Lung (tissue), 12 donors: Measurements from ENCODE around the gene ILF3. TPM values are rescaled to one million over a fixed set of nuclear protein-coding genes. Genes with fewer than 3 reads are reported as not detected.

Experiments used
- ATAC-seq: fragments of 200-7000 bp; cut with Tn5 transposase; one replicate; pipeline ENCODE4 v1.9.1; 2020; ENCODE audit warnings: moderate number of reproducible peaks; ENCODE audit not compliant: insufficient read depth, low FRiP score
- DNase-seq, 3 donors: peaks; one replicate each; pipeline ENCODE4 v3.0.0-alpha.2; 2013 to 2017
- H3K27ac ChIP-seq, 2 donors: one replicate each; pipeline ENCODE4 v1.5.1; 2013; ENCODE audit warnings: mild to moderate bottlenecking in 2 of 2, moderate library complexity in 2 of 2, control low read depth in 1 of 2, inconsistent platforms in 1 of 2, low read depth in 1 of 2, low read length in 1 of 2
- H3K27me3 ChIP-seq, 3 donors: one replicate each; pipeline ENCODE4 v1.5.1; 2013; ENCODE audit warnings: low read length in 2 of 3; ENCODE audit not compliant: control insufficient read depth in 3 of 3, insufficient read depth in 3 of 3
- H3K36me3 ChIP-seq, 4 donors: one replicate each; pipeline ENCODE4 v1.5.1; 2013; ENCODE audit warnings: low read length in 4 of 4, mild to moderate bottlenecking in 1 of 4, moderate library complexity in 1 of 4; ENCODE audit not compliant: control insufficient read depth in 4 of 4, insufficient read depth in 4 of 4
- H3K4me1 ChIP-seq, 5 donors: one replicate each; pipeline ENCODE4 v1.5.1; 2013; ENCODE audit warnings: low read length in 5 of 5, mild to moderate bottlenecking in 2 of 5, moderate library complexity in 1 of 5; ENCODE audit not compliant: control insufficient read depth in 5 of 5, insufficient read depth in 5 of 5
- H3K4me3 ChIP-seq: one replicate; pipeline ENCODE4 v1.5.1; 2013; ENCODE audit warnings: mild to moderate bottlenecking, control low read depth, moderate library complexity
- H3K9ac ChIP-seq, 2 donors: one replicate each; pipeline ENCODE4 v1.5.1; 2013; ENCODE audit warnings: low read length in 2 of 2, control low read depth in 1 of 2; ENCODE audit not compliant: insufficient read depth in 1 of 2
- H3K9me3 ChIP-seq, 4 donors: one replicate each; pipeline ENCODE4 v1.5.1; 2013; ENCODE audit warnings: low read length in 3 of 4, mild to moderate bottlenecking in 1 of 4, moderate library complexity in 1 of 4; ENCODE audit not compliant: control insufficient read depth in 4 of 4, insufficient read depth in 3 of 4
- CTCF ChIP-seq: IDR thresholded peaks from 2 replicates; pipeline ENCODE4 v1.5.1; 2012; ENCODE audit warnings: mild to moderate bottlenecking; ENCODE audit errors: control extremely low read depth, extremely low read depth
- WGBS, 2 donors: extraction: QIAGEN DNeasy Blood & Tissue Kit; methylation state at CpG; one replicate each; pipeline ENCODE4 v1.1.7; 2013; 5-methylcytosine and 5-hydroxymethylcytosine counted together
- polyA plus RNA-seq, 2 donors: library from polyadenylated mRNA; stranded (reverse); fragments of 200-250 nt; gene quantifications; one replicate each; pipeline ENCODE4 v1.2.1, GENCODE V29; 2013
- total RNA-seq, 2 donors: library from RNA; depleted of rRNA in 1 of 2; stranded (reverse); fragments of >200 nt in 1 of 2; gene quantifications; one replicate each; pipeline ENCODE4 v1.2.1, GENCODE V29; 2014 to 2021
- donor health status: control.
- donor health status: control.
- donor health status: Bipolar disorder and iron deficiency.
- donor health status: healthy.
- donor health status: DM: yes; HTN: yes; CAD: no.

The ILF3 gene
- total and polyA plus RNA-seq, 4 donors, result 105 to 225 (median 131) TPM

- Histone ChIP-seq H3K36me3 (peaks cover 2 to 23% (median 16%) of the 10 kb centered on the region in 4 donors), H3K27ac (peak overlapping the region in 1 of 2 donors; percentile 80), H3K27me3 (no peaks in the 10 kb centered on the region), H3K4me3 (no peak overlapping the region), H3K9ac (no peak overlapping the region), H3K9me3 (no peaks in the 10 kb centered on the region), H3K4me1 (peaks cover 0 to 26% (median 5%) of the 10 kb centered on the region in 5 donors)
- 14 to 20% methylated on average over 14 of the region's 14 CpGs for WGBS, 2 donors
- ATAC-seq, result peak; percentile 89
- peak; percentile 86 to 87 (median 86) for DNase-seq
- TF ChIP-seq CTCF, result peak; percentile 99
These were observed 9.7 kb upstream of the ILF3 start for GRCh38 chr19:10644260-10645007.

GRCh38 chr19:10646456-10647159, 7.5 kb upstream of the ILF3 start:
- H3K36me3 ChIP-seq, result peaks cover 0 to 14% (median 10%) of the 10 kb centered on the region in 4 donors
- H3K4me3 ChIP-seq, result no peak overlapping the region
- H3K9me3 ChIP-seq, result no peaks in the 10 kb centered on the region
- DNase-seq (no peak), ATAC-seq (no peak)
- H3K9ac ChIP-seq, result no peak overlapping the region
- WGBS, 2 donors, result 86 to 89% methylated on average over 12 of the region's 12 CpGs
- no peak for TF ChIP-seq CTCF
- no peak overlapping the region for H3K27ac ChIP-seq
- H3K27me3 ChIP-seq, result no peaks in the 10 kb centered on the region
- peaks cover 0 to 27% (median 5%) of the 10 kb centered on the region in 5 donors for H3K4me1 ChIP-seq

- no peaks in the 10 kb centered on the region for H3K27me3 ChIP-seq
- ATAC-seq, result no peak
- 89 to 91% methylated on average over 4 of the region's 4 CpGs for WGBS, 2 donors
- no peak for DNase-seq
- no peak for TF ChIP-seq CTCF
- H3K9ac ChIP-seq, result no peak overlapping the region
- no peaks in the 10 kb centered on the region for H3K9me3 ChIP-seq
- no peak overlapping the region for H3K4me3 ChIP-seq
- peaks cover 0 to 10% (median 4%) of the 10 kb centered on the region in 4 donors for H3K36me3 ChIP-seq
- no peak overlapping the region for H3K27ac ChIP-seq
- H3K4me1 ChIP-seq, result peaks cover 0 to 26% (median 10%) of the 10 kb centered on the region in 5 donors
These were observed 5.8 kb upstream of the ILF3 start for GRCh38 chr19:10648360-10648759.
